DMS53 treated with DMSO at 0.1 percent for 48 hours (cell line): ENCODE measurements around the gene DMBT1.

Experiments
- DNase-seq: peaks from one replicate; lab custom pipeline; 2025; ENCODE audit not compliant: unreplicated experiment; lab: John Stamatoyannopoulos, UW

Gene DMBT1

GRCh38 chr10:122643931-122644534, 83.5 kb downstream of the DMBT1 start:
- no peak for DNase-seq

GRCh38 chr10:122646511-122647382, 86.2 kb downstream of the DMBT1 start:
- DNase-seq: no peak

- DNase-seq: no peak
Observed at GRCh38 chr10:122647383-122647968, 86.9 kb downstream of the DMBT1 start.

- peak; percentile 55 for DNase-seq
Observed at GRCh38 chr10:122648599-122649428, 88.3 kb downstream of the DMBT1 start.

GRCh38 chr10:122649903-122650302, 89.3 kb downstream of the DMBT1 start:
- DNase-seq: no peak

- no peak for DNase-seq
Observed at GRCh38 chr10:122650331-122650730, 89.8 kb downstream of the DMBT1 start.

DNA sequence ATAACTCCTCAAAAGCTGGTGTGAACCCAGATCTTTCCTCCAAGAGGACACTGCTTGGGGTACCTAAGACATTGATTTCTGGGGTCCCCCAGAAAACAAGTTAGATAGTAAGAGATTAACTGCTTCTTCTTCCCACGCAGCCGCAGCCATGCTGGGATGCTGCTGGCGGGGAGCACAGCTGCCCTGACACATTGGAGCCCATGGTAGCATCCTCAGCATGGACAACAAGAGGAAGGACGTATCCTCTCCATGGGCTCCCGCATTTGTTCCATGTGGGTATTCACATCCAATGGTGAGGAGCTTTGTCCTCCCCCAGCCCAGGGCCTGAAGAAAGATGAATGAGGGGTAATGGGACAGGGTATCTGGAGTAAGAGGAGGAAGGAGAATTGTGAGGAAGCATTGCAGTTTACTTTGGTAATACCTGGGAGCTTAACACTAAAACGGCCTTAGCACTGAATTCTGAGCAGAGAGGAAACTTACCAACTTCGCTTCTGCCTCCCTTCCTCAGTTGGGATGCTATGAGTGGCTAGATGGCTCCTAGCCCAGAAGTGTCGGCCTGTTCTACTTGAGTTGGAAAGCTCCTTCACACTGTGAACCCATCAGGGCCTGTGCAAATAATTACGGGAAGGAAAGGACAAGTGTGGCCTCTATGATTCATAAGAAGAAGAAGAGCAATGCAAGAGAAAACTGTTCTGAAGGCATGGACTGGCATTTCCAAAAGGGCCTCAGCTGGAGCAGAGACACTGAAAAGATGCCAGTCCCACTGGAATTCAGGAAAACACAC, 95.2 kb downstream of the DMBT1 start:
- no peak for DNase-seq

DNA sequence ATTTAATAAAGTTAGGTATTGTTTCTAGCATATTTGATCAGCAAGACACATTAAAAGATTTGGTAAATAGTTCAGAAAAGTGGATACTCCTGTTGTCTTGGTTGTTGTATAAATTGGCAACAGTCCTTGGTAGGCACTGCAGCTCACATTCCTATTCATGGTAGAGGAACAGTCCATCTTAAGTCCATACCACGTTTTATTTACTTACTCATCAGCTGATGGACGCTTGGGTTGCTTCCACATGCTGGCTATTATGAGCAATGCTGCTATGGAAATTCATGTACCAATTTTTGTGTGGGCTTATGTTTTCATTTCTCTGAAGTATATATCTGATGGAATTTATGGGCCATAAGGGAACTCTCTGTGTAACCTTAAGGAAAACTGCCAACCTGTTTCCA, 95.8 kb downstream of the DMBT1 start:
- no peak for DNase-seq

GRCh38 chr10:122656741-122657140, 96.2 kb downstream of the DMBT1 start:
- DNase-seq: no peak

DNA sequence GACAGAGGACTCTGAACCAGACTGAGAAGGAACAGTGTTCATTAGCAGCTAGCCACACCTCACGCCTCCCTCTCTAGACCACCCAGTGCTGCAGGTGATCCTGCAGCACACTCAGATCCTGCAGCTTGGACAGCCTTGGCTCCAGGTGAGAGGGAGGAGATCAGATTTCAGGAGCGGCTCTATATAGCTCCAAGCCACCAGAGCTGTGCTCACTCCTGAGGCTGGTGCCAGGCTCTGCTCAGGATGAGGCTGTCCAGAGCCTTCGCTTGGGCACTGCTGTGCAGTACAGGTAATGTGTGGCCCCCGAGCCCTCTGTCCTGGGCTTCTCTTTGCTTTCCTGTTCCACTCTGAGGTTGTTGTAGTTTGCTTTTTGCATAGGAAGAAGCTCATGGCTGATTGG, 96.7 kb downstream of the DMBT1 start:
- DNase-seq: no peak

DNA sequence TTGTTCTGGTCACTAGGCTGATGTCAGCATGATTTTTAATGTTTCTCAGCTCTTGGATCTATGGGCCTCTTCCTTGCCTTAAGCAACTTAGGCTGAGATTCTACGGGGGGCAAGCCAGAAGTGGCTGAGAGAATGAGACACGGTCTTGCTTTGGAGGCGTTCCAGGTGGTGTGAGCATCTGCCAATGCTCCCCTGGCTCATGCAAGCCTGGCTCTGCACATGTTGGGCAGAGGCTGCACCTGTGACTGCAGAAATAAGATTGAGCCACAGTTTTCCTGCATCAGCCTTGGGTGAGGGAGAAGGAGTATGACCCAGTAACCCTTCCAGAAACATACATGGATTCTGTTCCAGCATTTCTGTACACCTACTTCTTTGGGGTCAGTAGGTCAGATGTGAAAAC, 97.2 kb downstream of the DMBT1 start:
- DNase-seq: no peak

DNA sequence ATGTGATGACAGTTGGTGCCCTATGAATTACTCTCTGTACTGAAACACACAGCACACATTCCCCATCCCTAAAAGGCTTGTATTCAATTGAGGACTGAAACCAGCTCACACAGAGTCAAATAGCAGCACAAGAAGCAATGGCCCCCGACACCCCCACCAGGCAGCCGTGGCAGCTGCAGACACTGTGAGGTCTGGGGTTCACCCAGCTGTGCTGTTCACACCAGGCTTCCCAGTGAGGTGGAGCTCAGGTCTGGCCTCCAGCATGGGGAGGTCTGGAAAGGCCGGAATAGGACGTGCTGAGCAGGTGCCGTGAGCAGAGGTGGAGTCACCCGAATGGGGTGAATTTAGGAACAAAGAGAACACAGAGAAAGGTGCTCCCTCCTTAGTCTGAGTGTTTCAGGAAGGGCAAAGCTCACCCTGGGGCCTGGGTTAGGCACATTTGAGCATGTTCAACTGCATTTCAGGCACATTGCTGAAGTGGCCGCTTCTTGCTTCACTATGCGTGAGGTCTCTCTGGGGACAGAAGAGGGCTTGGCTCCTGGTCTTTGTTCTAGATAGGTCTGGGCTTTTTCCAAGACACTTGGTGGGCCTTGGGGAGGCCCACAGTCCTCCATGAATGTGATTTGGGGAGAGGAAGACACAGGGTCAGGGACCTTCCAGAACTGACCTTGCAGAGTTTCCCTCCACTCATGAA, 97.9 kb downstream of the DMBT1 start:
- no peak for DNase-seq

GRCh38 chr10:122659126-122659525, 98.6 kb downstream of the DMBT1 start:
- no peak for DNase-seq

GRCh38 chr10:122659651-122660050, 99.1 kb downstream of the DMBT1 start:
- no peak for DNase-seq

GRCh38 chr10:122660696-122661095, 100.1 kb downstream of the DMBT1 start:
- no peak for DNase-seq

DNA sequence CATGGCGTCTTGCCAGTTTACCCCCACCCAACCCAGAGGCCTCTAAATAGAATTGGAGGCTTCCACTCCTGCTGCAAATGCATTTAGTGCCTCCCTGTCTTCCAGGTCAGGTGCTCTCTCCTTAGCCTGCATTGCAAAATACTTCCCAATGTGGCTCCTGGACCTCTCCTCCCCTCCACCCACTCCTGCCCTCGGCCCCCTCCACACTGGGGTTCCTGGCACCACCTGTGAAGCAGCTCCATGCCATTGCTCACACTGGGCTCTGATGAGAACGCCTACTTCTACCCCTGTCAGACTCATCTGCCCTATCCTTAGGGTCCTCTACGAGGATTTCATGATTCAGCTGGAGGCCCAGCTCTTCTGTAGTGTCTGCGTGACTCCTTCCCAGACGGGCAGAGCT, 101.7 kb downstream of the DMBT1 start:
- DNase-seq: no peak

GRCh38 chr10:122663516-122664130, 103.1 kb downstream of the DMBT1 start:
- no peak for DNase-seq

DNA sequence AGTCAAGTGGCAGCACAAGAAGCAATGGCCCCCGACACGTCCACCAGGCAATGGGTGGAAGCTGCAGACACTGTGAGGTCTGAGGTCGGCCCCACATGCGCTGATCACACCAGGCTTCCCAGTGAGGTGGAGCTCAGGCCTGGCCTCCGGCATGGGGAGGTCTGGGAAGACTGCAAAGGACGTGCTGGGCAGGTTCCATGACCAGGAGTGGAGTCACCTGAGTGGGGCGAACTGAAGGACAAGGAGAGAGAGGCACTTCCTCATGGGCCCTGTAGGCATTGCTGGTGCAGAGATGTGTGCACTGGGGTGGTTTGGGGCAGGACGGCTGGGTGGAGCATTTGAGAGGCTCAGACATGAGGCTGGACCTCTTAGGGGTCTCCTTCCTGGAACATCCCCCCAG, 103.9 kb downstream of the DMBT1 start:
- DNase-seq: no peak

DNA sequence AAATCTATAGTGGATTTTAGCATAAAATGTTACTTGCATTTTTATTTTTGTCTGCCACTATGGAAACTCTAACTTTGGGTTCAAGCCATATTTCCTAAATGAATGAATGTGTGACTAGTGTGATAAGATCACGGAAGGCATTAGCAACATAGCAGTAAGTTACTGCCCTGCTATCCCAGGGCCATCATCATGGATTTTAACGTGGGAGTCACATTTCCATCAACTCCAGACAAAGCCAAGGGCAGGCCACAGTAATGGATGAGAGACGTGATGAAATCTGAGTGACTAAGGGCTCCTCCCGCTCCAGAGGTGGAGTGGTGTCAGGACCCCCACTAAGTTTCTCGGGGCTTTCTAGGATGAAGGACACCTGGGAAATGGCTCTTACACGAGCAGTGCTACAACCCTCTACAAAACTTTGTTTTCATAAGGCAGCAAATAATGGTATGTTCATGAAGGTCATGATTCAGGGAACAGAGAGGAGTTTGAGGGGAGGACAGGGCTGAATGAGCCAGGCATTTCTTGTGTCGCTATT, 104.8 kb downstream of the DMBT1 start:
- no peak for DNase-seq
